Adrenal gland (tissue), 12 donors: ENCODE results near the gene TMEM120B. TPM values are rescaled to one million over a fixed set of nuclear protein-coding genes. Genes with fewer than 3 reads are reported as not detected.

Experiments
- DNase-seq, 7 donors: peaks; one replicate each; pipeline ENCODE4 v3.0.0-alpha.2; 2019 to 2020
- H3K27ac ChIP-seq, 5 donors: fragments of 200-600 bp; sonication (generic) in 4 of 5; 1 replicate in 3 of 5; 2 replicates in 2 of 5; pipeline versions ENCODE4 v1.5.1 to v1.8.0; 2016 to 2020; ENCODE audit warnings: mild to moderate bottlenecking in 1 of 5
- H3K27me3 ChIP-seq: fragments of 200-600 bp; 2 replicates; pipeline ENCODE4 v1.8.0; 2021
- H3K36me3 ChIP-seq, 2 donors: fragments of 200-600 bp; replicated peaks in 1 of 2; 1 replicate in 1 of 2; 2 replicates in 1 of 2; pipeline versions ENCODE4 v1.5.1 to v1.8.0; 2018 to 2022
- H3K4me1 ChIP-seq, 2 donors: fragments of 200-600 bp; replicated peaks in 1 of 2; 1 replicate in 1 of 2; 2 replicates in 1 of 2; pipeline versions ENCODE4 v1.5.1 to v1.8.0; 2018 to 2021
- H3K4me3 ChIP-seq, 4 donors: fragments of 200-600 bp; sonication (generic) in 3 of 4; one replicate each; pipeline ENCODE4 v1.5.1; 2016 to 2018
- H3K9me3 ChIP-seq, 3 donors: fragments of 200-600 bp; sonication (generic) in 1 of 3; replicated peaks in 1 of 3; 1 replicate in 2 of 3; 2 replicates in 1 of 3; pipeline versions ENCODE4 v1.5.1 to v1.8.0; 2016 to 2021
- POLR2A ChIP-seq, 2 donors: fragments of 450-650 bp; IDR thresholded peaks; one replicate each; pipeline ENCODE4 v1.6.1; 2017; ENCODE audit warnings: antibody characterized with exemption in 2 of 2, mild to moderate bottlenecking in 2 of 2, moderate library complexity in 1 of 2
- WGBS, 4 donors: extraction: QIAGEN DNeasy Blood & Tissue Kit in 2 of 4; methylation state at CpG; one replicate each; pipeline versions ENCODE4 v1.1.5 to v1.1.7; 2013 to 2017; 5-methylcytosine and 5-hydroxymethylcytosine counted together
- intact Hi-C, 2 donors: fragments of 100-400 bp; cut with DNase I; formaldehyde crosslinking; loops; one replicate each; pipeline versions ENCODE4 v1.14.1 to v1.15.0; 2022 to 2023
- polyA plus RNA-seq, 3 donors: library from polyadenylated mRNA; stranded (reverse); fragments of 200-250 nt in 2 of 3; fragments of 350-450 nt in 1 of 3; fragmentation: Illumina TruSeq in 1 of 3; extraction: RNeasy Lipid Tissue Mini Kit (QIAGEN cat#74804) in 1 of 3; gene quantifications; one replicate each; pipeline ENCODE4 v1.2.3, GENCODE V29; 2013 to 2014
- total RNA-seq, 9 donors: library from RNA; depleted of rRNA in 4 of 9; stranded (reverse); fragments of >200 nt in 4 of 9; fragments of 120-200 nt in 1 of 9; fragmentation: NEBNext Ultra II Directional in 1 of 9; extraction: Animal tissue kit (Norgen Biotek cat#: 25700) in 1 of 9; gene quantifications; one replicate each; pipeline versions ENCODE4 v1.1.0 to v1.2.4, GENCODE V29; 2013 to 2023
- TF ChIP-seq, protein P1 (sequence below), 6 experiments: fragments of 450-650 bp in 4 of 6; fragments of 200-600 bp in 2 of 6; sonication (generic) in 1 of 6; IDR thresholded peaks; 1 replicate in 5 of 6; 2 replicates in 1 of 6; pipeline versions ENCODE4 v1.5.1 to v1.8.0; 2016 to 2021; ENCODE audit warnings: antibody characterized with exemption in 6 of 6, mild to moderate bottlenecking in 2 of 6, moderate library complexity in 1 of 6
- donor health status: healthy with polysubstance abuse.
- donor health status: Bipolar disorder and iron deficiency.
- donor health status: DM: yes; HTN: yes; CAD: no.
- donor health status: DM: no; HTN: no; CAD: no.
- donor health status: DM: no; HTN: no; CAD: no.
- donor health status: DM: yes; HTN: yes; CAD: no.

The TMEM120B gene
- total and polyA plus RNA-seq, 12 donors = 4.6 to 19.7 (median 8.7) TPM

- Histone ChIP-seq H3K27me3 (no peaks in the 10 kb centered on the region), H3K36me3 (peaks cover 0 to 68% of the 10 kb centered on the region in 2 donors), H3K27ac (peak overlapping the region in 2 of 5 donors; percentile 82 to 85), H3K9me3 (no peaks in the 10 kb centered on the region), H3K4me1 (peaks cover 21 to 36% of the 10 kb centered on the region in 2 donors), H3K4me3 (peak overlapping the region in 1 of 4 donors; percentile 49)
- 25 to 38% (median 29%) methylated on average over 17 to 25 of the region's 25 CpGs for WGBS, 4 donors
- intact Hi-C loops = loop anchor here (5.0 to 10.0 kb wide), 2 partner anchors 72 to 74 kb away; partner anchors contain the start of gene PSMD9 (in 2 of the 2)
- peak in 4 of 7 donors; percentile 20 to 60 (median 28) for DNase-seq
- no peak for TF ChIP-seq POLR2A (IDR thresholded peaks at IDR 0.05)
- TF ChIP-seq, protein P1, sequence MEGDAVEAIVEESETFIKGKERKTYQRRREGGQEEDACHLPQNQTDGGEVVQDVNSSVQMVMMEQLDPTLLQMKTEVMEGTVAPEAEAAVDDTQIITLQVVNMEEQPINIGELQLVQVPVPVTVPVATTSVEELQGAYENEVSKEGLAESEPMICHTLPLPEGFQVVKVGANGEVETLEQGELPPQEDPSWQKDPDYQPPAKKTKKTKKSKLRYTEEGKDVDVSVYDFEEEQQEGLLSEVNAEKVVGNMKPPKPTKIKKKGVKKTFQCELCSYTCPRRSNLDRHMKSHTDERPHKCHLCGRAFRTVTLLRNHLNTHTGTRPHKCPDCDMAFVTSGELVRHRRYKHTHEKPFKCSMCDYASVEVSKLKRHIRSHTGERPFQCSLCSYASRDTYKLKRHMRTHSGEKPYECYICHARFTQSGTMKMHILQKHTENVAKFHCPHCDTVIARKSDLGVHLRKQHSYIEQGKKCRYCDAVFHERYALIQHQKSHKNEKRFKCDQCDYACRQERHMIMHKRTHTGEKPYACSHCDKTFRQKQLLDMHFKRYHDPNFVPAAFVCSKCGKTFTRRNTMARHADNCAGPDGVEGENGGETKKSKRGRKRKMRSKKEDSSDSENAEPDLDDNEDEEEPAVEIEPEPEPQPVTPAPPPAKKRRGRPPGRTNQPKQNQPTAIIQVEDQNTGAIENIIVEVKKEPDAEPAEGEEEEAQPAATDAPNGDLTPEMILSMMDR (IDR thresholded peaks at IDR 0.05) = no peak
Measured at GRCh38 chr12:121812921-121813896, 100.7 kb downstream of the TMEM120B start.

- 87 to 93% (median 92%) methylated on average over 2 to 14 of the region's 14 CpGs for WGBS, 4 donors
- no peaks in the 10 kb centered on the region for H3K9me3 ChIP-seq
- DNase-seq = no peak
- no peak overlapping the region for H3K27ac ChIP-seq
- intact Hi-C loops = loop anchor here (5.0 to 10.0 kb wide), 2 partner anchors 71 to 73 kb away; partner anchors contain the start of gene PSMD9 (in 2 of the 2)
- peaks cover 0 to 68% of the 10 kb centered on the region in 2 donors for H3K36me3 ChIP-seq
- no peaks in the 10 kb centered on the region for H3K27me3 ChIP-seq
- no peak overlapping the region for H3K4me3 ChIP-seq
- no peak for TF ChIP-seq POLR2A (IDR thresholded peaks at IDR 0.05)
- TF ChIP-seq, protein P1 (IDR thresholded peaks at IDR 0.05) = no peak
- H3K4me1 ChIP-seq = peaks cover 21 to 36% of the 10 kb centered on the region in 2 donors
Measured at GRCh38 chr12:121813951-121814350, 101.4 kb downstream of the TMEM120B start.

GRCh38 chr12:121814429-121815119 is 102.0 kb downstream of the TMEM120B start:
- Histone ChIP-seq H3K4me3 (no peak overlapping the region), H3K27me3 (no peaks in the 10 kb centered on the region), H3K27ac (no peak overlapping the region), H3K9me3 (no peaks in the 10 kb centered on the region), H3K4me1 (peaks cover 21 to 36% of the 10 kb centered on the region in 2 donors), H3K36me3 (peaks cover 0 to 68% of the 10 kb centered on the region in 2 donors)
- TF ChIP-seq POLR2A (IDR thresholded peaks at IDR 0.05) = no peak
- TF ChIP-seq, protein P1 (IDR thresholded peaks at IDR 0.05) = no peak
- intact Hi-C loops = loop anchor here (5.0 to 10.0 kb wide), 2 partner anchors 70 to 73 kb away; partner anchors contain the start of gene PSMD9 (in 2 of the 2)
- peak in 2 of 7 donors; percentile 14 to 54 for DNase-seq
- WGBS, 4 donors = 90 to 93% (median 91%) methylated on average over 16 to 31 of the region's 31 CpGs
